ENCODE data around the gene CACNA1I. TPM values are rescaled to one million over a fixed set of nuclear protein-coding genes. Genes with fewer than 3 reads are reported as not detected.

CACNA1I gene
- total and polyA plus RNA-seq, 2 donors from 2014 or later: 0.63 TPM; not detected in 1

- intact Hi-C loops (cut with DNase I): no loop called here
These were observed 5.1 kb upstream of the CACNA1I start for GRCh38 chr22:39565414-39565944.

GRCh38 chr22:39567135-39567946 is 3.2 kb upstream of the CACNA1I start:
- peaks cover 0 to 2% (median 0%) of the 10 kb centered on the region in 3 donors for H3K9me3 ChIP-seq (ENCODE audit: control insufficient read depth in 2 of 3, insufficient read depth in 1 of 3, low read length in 3 of 3)
- H3K4me1 ChIP-seq (ENCODE audit: control insufficient read depth in 2 of 3, insufficient read depth in 2 of 3, low read depth in 1 of 3, low read length in 3 of 3): no peaks in the 10 kb centered on the region
- H3K9ac ChIP-seq (ENCODE audit: low read length in 3 of 3): no peak overlapping the region
- TF ChIP-seq CTCF (IDR thresholded peaks at IDR 0.05; ENCODE audit: borderline replicate concordance, extremely low read depth, insufficient read depth): no peak
- no peak for FAIRE-seq
- H3K4me3 ChIP-seq (ENCODE audit: low read length in 3 of 3): no peak overlapping the region
- peak in 1 of 5 donors; percentile 17 for DNase-seq
- H3K27ac ChIP-seq (ENCODE audit: low read depth in 2 of 2, low read length in 2 of 2): no peak overlapping the region
- H3K27me3 ChIP-seq (ENCODE audit: control insufficient read depth, insufficient read depth, low read length): no peaks in the 10 kb centered on the region
- intact Hi-C loops (cut with DNase I): no loop called here
- peaks cover 0 to 3% (median 0%) of the 10 kb centered on the region in 3 donors for H3K36me3 ChIP-seq (ENCODE audit: control insufficient read depth in 2 of 3, insufficient read depth in 3 of 3, low read length in 3 of 3)

More at GRCh38 chr22:39565414-39565944, 5.1 kb upstream of the CACNA1I start:
- Histone ChIP-seq H3K36me3 (ENCODE audit: control insufficient read depth in 2 of 3, insufficient read depth in 3 of 3, low read length in 3 of 3) (peaks cover 0 to 3% (median 0%) of the 10 kb centered on the region in 3 donors), H3K27ac (ENCODE audit: low read depth in 2 of 2, low read length in 2 of 2) (no peak overlapping the region), H3K9me3 (ENCODE audit: control insufficient read depth in 2 of 3, insufficient read depth in 1 of 3, low read length in 3 of 3) (peaks cover 0 to 2% (median 0%) of the 10 kb centered on the region in 3 donors), H3K27me3 (ENCODE audit: control insufficient read depth, insufficient read depth, low read length) (no peaks in the 10 kb centered on the region), H3K4me3 (ENCODE audit: low read length in 3 of 3) (peak overlapping the region in 1 of 3 donors; percentile 13), H3K4me1 (ENCODE audit: control insufficient read depth in 2 of 3, insufficient read depth in 2 of 3, low read depth in 1 of 3, low read length in 3 of 3) (no peaks in the 10 kb centered on the region), H3K9ac (ENCODE audit: low read length in 3 of 3) (no peak overlapping the region)
- FAIRE-seq (no peak), DNase-seq (no peak)
- no peak for TF ChIP-seq CTCF (IDR thresholded peaks at IDR 0.05; ENCODE audit: borderline replicate concordance, extremely low read depth, insufficient read depth)

- peaks cover 0 to 2% (median 0%) of the 10 kb centered on the region in 3 donors for H3K9me3 ChIP-seq (ENCODE audit: control insufficient read depth in 2 of 3, insufficient read depth in 1 of 3, low read length in 3 of 3)
- peaks cover 0 to 3% (median 0%) of the 10 kb centered on the region in 3 donors for H3K36me3 ChIP-seq (ENCODE audit: control insufficient read depth in 2 of 3, insufficient read depth in 3 of 3, low read length in 3 of 3)
- no peak for FAIRE-seq
- H3K27me3 ChIP-seq (ENCODE audit: control insufficient read depth, insufficient read depth, low read length): no peaks in the 10 kb centered on the region
- DNase-seq: no peak
- no peak overlapping the region for H3K9ac ChIP-seq (ENCODE audit: low read length in 3 of 3)
- no peaks in the 10 kb centered on the region for H3K4me1 ChIP-seq (ENCODE audit: control insufficient read depth in 2 of 3, insufficient read depth in 2 of 3, low read depth in 1 of 3, low read length in 3 of 3)
- no peak overlapping the region for H3K27ac ChIP-seq (ENCODE audit: low read depth in 2 of 2, low read length in 2 of 2)
- H3K4me3 ChIP-seq (ENCODE audit: low read length in 3 of 3): no peak overlapping the region
- intact Hi-C loops (cut with DNase I): no loop called here
- no peak for TF ChIP-seq CTCF (IDR thresholded peaks at IDR 0.05; ENCODE audit: borderline replicate concordance, extremely low read depth, insufficient read depth)
These were observed 2.1 kb upstream of the CACNA1I start for GRCh38 chr22:39568278-39568981.
